Loucy (cell line): ENCODE measurements around the gene MECR.
A peak's percentile ranks its signal among the peaks of the same experiment; 100 is the strongest.
"Not testable (repeated sequence)": the region's sequence is repeated elsewhere in the genome, so short reads cannot be mapped to it uniquely, and the experiment has no call there.

ENCODE experiments used
- H2AFZ ChIP-seq: fragments of 200-600 bp; sonication (generic); 2 replicates; pipeline ENCODE4 v1.6.0; 2016; ENCODE audit warnings: antibody characterized with exemption, mild to moderate bottlenecking, low read length, moderate library complexity
- H3F3A ChIP-seq: fragments of 200-600 bp; 2 replicates; pipeline ENCODE4 v1.6.0; 2016; ENCODE audit warnings: antibody characterized with exemption, low read depth, mild to moderate bottlenecking
- H3K27me3 ChIP-seq: fragments of 200-600 bp; sonication (generic); 2 replicates; pipeline ENCODE4 v1.6.1; 2014; ENCODE audit warnings: low read length, mild to moderate bottlenecking; ENCODE audit not compliant: insufficient read depth, poor library complexity, severe bottlenecking
- H3K36me3 ChIP-seq: fragments of 200-600 bp; sonication (generic); 2 replicates; pipeline ENCODE4 v1.6.1; 2016; ENCODE audit warnings: low read length; ENCODE audit not compliant: insufficient read depth
- H3K4me1 ChIP-seq: fragments of 200-600 bp; sonication (generic); 2 replicates; pipeline ENCODE4 v1.5.1; 2014; ENCODE audit warnings: low read length, mild to moderate bottlenecking; ENCODE audit not compliant: insufficient read depth, poor library complexity, severe bottlenecking
- H3K4me2 ChIP-seq: fragments of 200-600 bp; sonication (generic); 2 replicates; pipeline ENCODE4 v1.6.0; 2014; ENCODE audit warnings: antibody characterized with exemption, low read length, low read depth, mild to moderate bottlenecking; ENCODE audit not compliant: poor library complexity, severe bottlenecking
- H3K4me3 ChIP-seq: fragments of 200-600 bp; sonication (generic); 2 replicates; pipeline ENCODE4 v1.5.1; 2014; ENCODE audit warnings: low read length, mild to moderate bottlenecking, mixed read lengths; ENCODE audit not compliant: poor library complexity, severe bottlenecking
- H3K79me2 ChIP-seq: fragments of 200-600 bp; sonication (generic); 2 replicates; pipeline ENCODE4 v1.6.1; 2014; ENCODE audit warnings: low read length; ENCODE audit not compliant: insufficient read depth
- H3K9ac ChIP-seq: fragments of 200-600 bp; sonication (generic); 2 replicates; pipeline ENCODE4 v1.6.0; 2014; ENCODE audit warnings: mild to moderate bottlenecking, low read depth, low read length, moderate library complexity; ENCODE audit not compliant: poor library complexity, severe bottlenecking
- H3K9me2 ChIP-seq: fragments of 200-600 bp; sonication (generic); replicated peaks from 2 replicates; pipeline ENCODE4 v1.6.1; 2016; ENCODE audit warnings: low read depth, low read length, mixed read lengths
- H3K9me3 ChIP-seq: fragments of 200-600 bp; sonication (generic); 2 replicates; pipeline ENCODE4 v1.6.1; 2014; ENCODE audit warnings: mild to moderate bottlenecking, antibody characterized with exemption, low read length, low read depth; ENCODE audit not compliant: insufficient read depth
- H4K20me1 ChIP-seq: fragments of 200-600 bp; sonication (generic); 2 replicates; pipeline ENCODE4 v1.6.0; 2014; ENCODE audit warnings: antibody characterized with exemption, low read length, mild to moderate bottlenecking; ENCODE audit not compliant: insufficient read depth, poor library complexity, severe bottlenecking
- EZH2phosphoT487 ChIP-seq: fragments of 200-600 bp; IDR thresholded peaks from 2 replicates; pipeline ENCODE4 v1.6.1; 2018; ENCODE audit warnings: antibody characterized with exemption, mild to moderate bottlenecking, moderate library complexity, borderline replicate concordance
- TF ChIP-seq, protein P1 (sequence below): fragments of 200-600 bp; sonication (generic); conservative IDR thresholded peaks from 2 replicates; pipeline ENCODE4 v1.5.1; 2014; ENCODE audit warnings: mild to moderate bottlenecking, antibody characterized with exemption, low read length

MECR gene

DNA sequence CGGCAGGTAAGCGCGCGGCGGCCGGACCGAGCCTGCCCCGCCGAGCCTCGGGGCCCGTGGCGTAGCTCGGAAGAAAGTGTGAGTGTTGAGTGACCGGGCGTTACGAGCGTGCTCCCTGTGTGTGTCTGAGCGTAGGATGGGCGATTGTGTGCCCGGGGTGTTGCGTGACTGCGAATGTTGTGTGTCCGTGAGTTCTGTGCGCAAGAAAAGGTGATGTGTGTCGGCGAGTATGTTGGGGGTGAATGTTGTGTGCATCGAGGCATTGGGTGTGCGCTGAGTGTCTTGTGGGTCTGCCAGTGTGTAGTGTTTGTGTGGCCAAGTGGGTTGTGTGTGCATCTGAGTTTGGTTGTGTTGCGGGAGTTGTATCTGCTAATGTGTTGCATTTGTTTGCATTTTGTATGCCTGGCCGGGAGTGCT lies 6.0 kb upstream of the MECR start:
- no peaks in the 10 kb centered on the region for H3K9me2 ChIP-seq
- no peak for TF ChIP-seq EZH2phosphoT487
- TF ChIP-seq, protein P1, sequence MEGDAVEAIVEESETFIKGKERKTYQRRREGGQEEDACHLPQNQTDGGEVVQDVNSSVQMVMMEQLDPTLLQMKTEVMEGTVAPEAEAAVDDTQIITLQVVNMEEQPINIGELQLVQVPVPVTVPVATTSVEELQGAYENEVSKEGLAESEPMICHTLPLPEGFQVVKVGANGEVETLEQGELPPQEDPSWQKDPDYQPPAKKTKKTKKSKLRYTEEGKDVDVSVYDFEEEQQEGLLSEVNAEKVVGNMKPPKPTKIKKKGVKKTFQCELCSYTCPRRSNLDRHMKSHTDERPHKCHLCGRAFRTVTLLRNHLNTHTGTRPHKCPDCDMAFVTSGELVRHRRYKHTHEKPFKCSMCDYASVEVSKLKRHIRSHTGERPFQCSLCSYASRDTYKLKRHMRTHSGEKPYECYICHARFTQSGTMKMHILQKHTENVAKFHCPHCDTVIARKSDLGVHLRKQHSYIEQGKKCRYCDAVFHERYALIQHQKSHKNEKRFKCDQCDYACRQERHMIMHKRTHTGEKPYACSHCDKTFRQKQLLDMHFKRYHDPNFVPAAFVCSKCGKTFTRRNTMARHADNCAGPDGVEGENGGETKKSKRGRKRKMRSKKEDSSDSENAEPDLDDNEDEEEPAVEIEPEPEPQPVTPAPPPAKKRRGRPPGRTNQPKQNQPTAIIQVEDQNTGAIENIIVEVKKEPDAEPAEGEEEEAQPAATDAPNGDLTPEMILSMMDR: no peak
- no peaks in the 10 kb centered on the region for H3K36me3 ChIP-seq
- H3K9ac ChIP-seq: no peak overlapping the region
- no peak overlapping the region for H3K4me3 ChIP-seq
- no peaks in the 10 kb centered on the region for H3K4me1 ChIP-seq
- no peaks in the 10 kb centered on the region for H3F3A ChIP-seq
- H3K27me3 ChIP-seq: no peaks in the 10 kb centered on the region
- no peaks in the 10 kb centered on the region for H3K9me3 ChIP-seq
- no peak overlapping the region; the same call in 1 of the 2 replicates for H2AFZ ChIP-seq
- H4K20me1 ChIP-seq: no peaks in the 10 kb centered on the region
- H3K79me2 ChIP-seq: no peaks in the 10 kb centered on the region
- no peak overlapping the region for H3K4me2 ChIP-seq

DNA sequence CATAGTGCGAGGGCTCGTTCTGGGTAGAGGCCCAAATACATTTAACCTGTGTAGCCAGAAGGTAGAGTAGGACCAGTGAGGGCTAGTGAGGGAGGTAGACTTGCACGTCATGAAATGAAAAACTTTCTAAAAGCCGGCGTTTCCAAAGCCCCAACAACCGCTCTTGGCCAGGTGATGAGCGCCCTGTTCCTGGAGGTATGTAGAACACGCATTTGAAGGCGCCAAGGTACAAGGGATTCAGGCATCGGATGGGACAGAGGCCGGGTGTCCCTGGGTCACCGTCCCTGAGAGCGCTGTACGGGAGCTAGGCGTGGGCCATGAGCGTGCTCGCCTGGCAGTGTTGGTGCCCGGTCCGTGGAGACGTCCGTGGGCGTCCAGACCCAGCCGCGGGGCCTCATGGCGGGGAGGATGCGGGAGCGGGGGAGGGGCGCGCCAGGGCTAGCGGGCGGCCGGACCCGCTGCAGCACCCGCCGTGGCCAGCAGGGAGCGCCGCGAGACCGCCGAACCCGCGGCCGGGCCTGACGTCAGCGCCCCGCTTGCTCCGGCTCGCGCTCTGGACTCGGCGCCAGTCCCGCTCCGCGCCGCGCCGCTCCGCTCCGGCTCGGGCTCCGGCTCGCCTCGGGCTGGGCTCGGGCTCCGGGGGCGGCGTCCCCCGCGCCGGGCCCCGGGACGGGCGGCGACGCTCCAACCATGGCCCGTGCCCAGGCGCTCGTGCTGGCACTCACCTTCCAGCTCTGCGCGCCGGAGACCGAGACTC lies 5.4 kb upstream of the MECR start, which contains the start of gene PTPRU:
Gene PTPRU (plus strand): TSS at position 568 of the 757 bp plus-strand sequence. CDS start 123 bp downstream, at position 691.
- no peaks in the 10 kb centered on the region for H3F3A ChIP-seq
- no peak within 1 kb of the TSS for H3K9ac ChIP-seq
- H3K9me3 ChIP-seq: no peaks in the 10 kb centered on the region
- no peak within 1 kb of the TSS for H3K4me2 ChIP-seq
- peak within 1 kb of the TSS; percentile 25 for H2AFZ ChIP-seq
- H3K79me2 ChIP-seq: no peaks in the 10 kb centered on the region
- no peak within 1 kb of the TSS for H3K4me3 ChIP-seq
- no peaks in the 10 kb centered on the region for H3K9me2 ChIP-seq
- no peaks in the 10 kb centered on the region for H4K20me1 ChIP-seq
- no peaks in the 10 kb centered on the region for H3K36me3 ChIP-seq
- H3K4me1 ChIP-seq: no peaks in the 10 kb centered on the region
- H3K27me3 ChIP-seq: no peaks in the 10 kb centered on the region
- TF ChIP-seq, protein P1: peak; percentile 53
- TF ChIP-seq EZH2phosphoT487: no peak

DNA sequence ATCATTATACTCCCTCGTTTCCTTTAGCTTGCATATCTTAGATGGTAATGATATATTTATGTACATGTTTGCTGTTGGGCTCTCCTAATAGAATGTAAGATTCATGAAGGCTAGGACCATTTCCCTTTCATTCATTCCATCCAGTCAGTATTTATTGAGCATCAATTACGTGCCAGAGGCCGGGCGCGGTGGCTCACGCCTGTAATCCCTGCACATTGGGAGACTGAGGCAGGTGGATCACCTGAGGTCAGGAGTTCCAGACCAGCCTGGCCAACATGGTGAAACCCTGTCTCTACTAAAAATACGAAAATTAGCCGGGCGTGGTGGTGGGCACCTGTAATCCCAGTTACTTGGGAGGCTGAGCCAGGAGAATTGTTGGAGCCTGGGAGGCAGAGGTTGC lies 4.1 kb upstream of the MECR start:
- H3K9me2 ChIP-seq, H3K36me3 ChIP-seq, H3K27me3 ChIP-seq, H3K9ac ChIP-seq, H2AFZ ChIP-seq, H3K9me3 ChIP-seq, H3K4me3 ChIP-seq, H3K4me2 ChIP-seq, H3K4me1 ChIP-seq, H4K20me1 ChIP-seq, H3K79me2 ChIP-seq, H3F3A ChIP-seq: not testable (repeated sequence)

DNA sequence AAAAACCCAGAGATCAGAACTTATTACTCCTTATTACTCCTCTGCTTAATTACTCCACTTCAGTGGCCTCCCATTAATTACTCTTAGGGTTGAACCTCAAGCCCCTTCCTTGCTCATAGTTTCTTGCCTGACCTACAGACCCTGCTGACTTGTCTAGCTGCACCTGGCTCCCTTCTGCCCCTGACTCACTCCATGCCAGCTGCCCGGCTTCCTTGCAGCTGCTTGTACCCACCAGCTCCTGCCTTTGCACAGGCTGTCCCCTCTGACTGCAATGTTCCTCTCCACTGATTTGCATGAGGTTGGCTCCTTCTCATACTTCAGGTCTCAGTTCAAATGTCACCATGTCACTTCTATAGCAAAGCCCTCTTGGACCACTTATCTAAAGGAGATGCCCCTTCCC lies 3.7 kb upstream of the MECR start:
- Histone ChIP-seq H3K4me2 (no peak overlapping the region), H3F3A (no peaks in the 10 kb centered on the region), H4K20me1 (no peaks in the 10 kb centered on the region), H2AFZ (no peak overlapping the region), H3K4me3 (no peak overlapping the region), H3K27me3 (no peaks in the 10 kb centered on the region), H3K9me2 (no peaks in the 10 kb centered on the region), H3K36me3 (no peaks in the 10 kb centered on the region), H3K9me3 (no peaks in the 10 kb centered on the region), H3K9ac (no peak overlapping the region), H3K4me1 (peaks cover 6% of the 10 kb centered on the region), H3K79me2 (peaks cover 9% of the 10 kb centered on the region)
- TF ChIP-seq, protein P1: no peak
- TF ChIP-seq EZH2phosphoT487: no peak
